Upper lobe of left lung (tissue), 6 donors: ENCODE results near the gene PFN3. TPM values are rescaled to one million over a fixed set of nuclear protein-coding genes. Genes with fewer than 3 reads are reported as not detected.
"Not testable (repeated sequence)": the region's sequence is repeated elsewhere in the genome, so short reads cannot be mapped to it uniquely, and the experiment has no call there.

Source experiments
- ATAC-seq, 2 donors: fragments of 200-7000 bp; cut with Tn5 transposase; one replicate each; pipeline ENCODE4 v1.9.1; 2022; ENCODE audit warnings: mild to moderate bottlenecking in 2 of 2, moderate library complexity in 2 of 2; ENCODE audit not compliant: low FRiP score in 2 of 2
- DNase-seq, 2 donors: peaks; one replicate each; pipeline ENCODE4 v3.0.0-alpha.2; 2019 to 2020
- H3K27ac ChIP-seq, 4 donors: fragments of 200-600 bp; sonication (generic); one replicate each; pipeline ENCODE4 v1.5.1; 2016 to 2019
- H3K27me3 ChIP-seq, 4 donors: fragments of 200-600 bp; sonication (generic); one replicate each; pipeline ENCODE4 v1.5.1; 2017 to 2019
- H3K36me3 ChIP-seq, 4 donors: fragments of 200-600 bp; sonication (generic); one replicate each; pipeline ENCODE4 v1.5.1; 2016 to 2019
- H3K4me1 ChIP-seq, 4 donors: fragments of 200-600 bp; sonication (generic); one replicate each; pipeline ENCODE4 v1.5.1; 2018 to 2019
- H3K4me3 ChIP-seq, 4 donors: fragments of 200-600 bp; sonication (generic); one replicate each; pipeline ENCODE4 v1.5.1; 2017 to 2019; ENCODE audit warnings: mild to moderate bottlenecking in 2 of 4, moderate library complexity in 1 of 4
- H3K9me3 ChIP-seq, 4 donors: fragments of 200-600 bp; sonication (generic); one replicate each; pipeline ENCODE4 v1.5.1; 2018 to 2019
- CTCF ChIP-seq, 6 experiments: fragments of 450-650 bp in 4 of 6; fragments of 200-600 bp in 2 of 6; sonication (generic) in 2 of 6; IDR thresholded peaks; one replicate each; pipeline ENCODE4 v1.5.1; 2016 to 2019; ENCODE audit warnings: antibody characterized with exemption in 6 of 6
- EP300 ChIP-seq, 4 donors: sonication (generic); formaldehyde crosslinking; IDR thresholded peaks; one replicate each; pipeline ENCODE4 v1.5.1; 2017; ENCODE audit warnings: antibody characterized with exemption in 4 of 4, control low read depth in 2 of 4
- POLR2A ChIP-seq, 4 donors: fragments of 450-650 bp; IDR thresholded peaks; one replicate each; pipeline ENCODE4 v1.5.1; 2016 to 2017; ENCODE audit warnings: antibody characterized with exemption in 4 of 4, mild to moderate bottlenecking in 2 of 4
- POLR2AphosphoS5 ChIP-seq, 2 donors: sonication (generic); formaldehyde crosslinking; IDR thresholded peaks; one replicate each; pipeline ENCODE4 v1.5.1; 2017; ENCODE audit warnings: antibody characterized with exemption in 2 of 2
- WGBS, 2 donors: methylation state at CpG; one replicate each; pipeline ENCODE4 v1.1.5; 2017 to 2018; 5-methylcytosine and 5-hydroxymethylcytosine counted together
- total RNA-seq, 6 donors: library from RNA; depleted of rRNA in 4 of 6; stranded (reverse); fragments of >200 nt in 4 of 6; gene quantifications; one replicate each; pipeline versions ENCODE4 v1.1.0 to v1.2.1, GENCODE V29; 2016 to 2021
- donor health status: DM: no; HTN: no; CAD: no; lungs with moderate emphysema.
- donor health status: DM: no; HTN: yes; CAD: no; lungs with severe emphysema.

The PFN3 gene
- total RNA-seq, 6 donors from 2014 or later: not detected

- 18 to 23% methylated on average over 27 to 32 of the region's 59 CpGs for WGBS, 2 donors
- Histone ChIP-seq H3K27ac (peak overlapping the region; percentile 47 to 81 (median 65)), H3K36me3 (peaks cover 0 to 5% (median 0%) of the 10 kb centered on the region in 4 donors), H3K9me3 (no peaks in the 10 kb centered on the region), H3K4me1 (peaks cover 31 to 65% (median 52%) of the 10 kb centered on the region in 4 donors), H3K27me3 (no peaks in the 10 kb centered on the region), H3K4me3 (peak overlapping the region; percentile 30 to 55 (median 48))
- TF ChIP-seq CTCF (IDR thresholded peaks at IDR 0.05) (peak in 1 of 6 experiments; percentile 8), POLR2AphosphoS5 (IDR thresholded peaks at IDR 0.05) (no peak), POLR2A (IDR thresholded peaks at IDR 0.05) (no peak), EP300 (IDR thresholded peaks at IDR 0.05) (no peak)
- peak; percentile 80 to 94 for DNase-seq
- peak; percentile 56 to 81 for ATAC-seq
Observed at GRCh38 chr5:177362610-177363507, 37.6 kb downstream of the PFN3 start.

DNA sequence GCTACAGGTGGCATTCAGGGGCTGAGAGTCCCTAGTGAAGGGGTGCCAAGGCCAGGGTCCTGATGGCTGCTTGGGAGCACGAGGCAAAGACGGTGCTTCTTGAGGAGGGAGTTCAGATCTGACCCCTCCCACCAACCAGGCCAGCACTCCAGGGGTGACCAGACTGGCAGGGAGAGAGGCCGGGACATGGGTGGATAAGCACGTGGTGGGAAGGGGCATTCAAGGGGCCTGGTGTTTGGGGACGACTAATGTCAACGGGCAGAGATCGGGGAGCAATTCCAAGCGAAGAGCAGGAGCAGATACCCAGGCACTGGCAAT lies 38.2 kb downstream of the PFN3 start:
- Histone ChIP-seq H3K9me3 (no peaks in the 10 kb centered on the region), H3K4me1 (peaks cover 27 to 64% (median 52%) of the 10 kb centered on the region in 4 donors), H3K27me3 (no peaks in the 10 kb centered on the region), H3K27ac (peak overlapping the region; percentile 21 to 81 (median 62)), H3K4me3 (peak overlapping the region in 3 of 4 donors; percentile 42 to 55 (median 54)), H3K36me3 (peaks cover 0 to under 1% (median 0%) of the 10 kb centered on the region in 4 donors)
- ATAC-seq (no peak), DNase-seq (no peak)
- TF ChIP-seq CTCF (IDR thresholded peaks at IDR 0.05) (no peak), POLR2A (IDR thresholded peaks at IDR 0.05) (no peak), POLR2AphosphoS5 (IDR thresholded peaks at IDR 0.05) (no peak), EP300 (IDR thresholded peaks at IDR 0.05) (no peak)
- WGBS, 2 donors: 55 to 57% methylated on average over 8 of the region's 8 CpGs

GRCh38 chr5:177361418-177362291 lies 38.8 kb downstream of the PFN3 start:
- peaks cover 30 to 65% (median 53%) of the 10 kb centered on the region in 4 donors for H3K4me1 ChIP-seq
- no peaks in the 10 kb centered on the region for H3K9me3 ChIP-seq
- no peak overlapping the region for H3K4me3 ChIP-seq
- 57 to 63% methylated on average over 6 of the region's 6 CpGs for WGBS, 2 donors
- DNase-seq: peak in 1 of 2 donors; percentile 56
- TF ChIP-seq POLR2A (IDR thresholded peaks at IDR 0.05): no peak
- no peak for TF ChIP-seq EP300 (IDR thresholded peaks at IDR 0.05)
- no peak for TF ChIP-seq POLR2AphosphoS5 (IDR thresholded peaks at IDR 0.05)
- TF ChIP-seq CTCF (IDR thresholded peaks at IDR 0.05): no peak
- peak overlapping the region; percentile 21 to 81 (median 62) for H3K27ac ChIP-seq
- peak in 1 of 2 donors; percentile 41 for ATAC-seq
- H3K27me3 ChIP-seq: no peaks in the 10 kb centered on the region
- no peaks in the 10 kb centered on the region for H3K36me3 ChIP-seq

DNA sequence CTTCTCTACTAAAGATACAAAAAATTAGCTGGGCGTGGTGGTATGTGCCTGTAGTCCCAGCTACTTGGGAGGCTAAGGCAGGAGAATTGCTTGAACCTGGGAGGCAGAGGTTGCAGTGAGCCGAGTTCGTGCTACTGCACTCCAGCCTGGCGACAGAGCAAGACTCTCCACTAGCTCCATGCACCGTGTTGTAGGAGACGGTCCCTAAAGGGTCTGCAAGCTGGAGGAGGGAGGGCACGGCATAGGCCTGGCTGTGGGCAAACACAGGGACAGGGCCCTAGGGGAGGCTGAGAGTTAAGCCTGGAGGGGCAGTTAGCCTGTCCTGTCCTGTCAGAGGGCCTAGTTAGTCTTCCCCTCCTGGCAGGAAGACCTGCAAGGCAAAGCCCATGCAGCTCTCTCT lies 39.7 kb downstream of the PFN3 start:
- H3K27ac ChIP-seq: peak overlapping the region in 1 of 4 donors; percentile 81
- H3K27me3 ChIP-seq, DNase-seq, H3K36me3 ChIP-seq, H3K9me3 ChIP-seq, H3K4me3 ChIP-seq, ATAC-seq: not testable (repeated sequence)
- peaks cover 22 to 56% (median 45%) of the 10 kb centered on the region in 4 donors for H3K4me1 ChIP-seq
- WGBS, 2 donors: 93% methylated on average over 5 to 7 of the region's 7 CpGs

DNA sequence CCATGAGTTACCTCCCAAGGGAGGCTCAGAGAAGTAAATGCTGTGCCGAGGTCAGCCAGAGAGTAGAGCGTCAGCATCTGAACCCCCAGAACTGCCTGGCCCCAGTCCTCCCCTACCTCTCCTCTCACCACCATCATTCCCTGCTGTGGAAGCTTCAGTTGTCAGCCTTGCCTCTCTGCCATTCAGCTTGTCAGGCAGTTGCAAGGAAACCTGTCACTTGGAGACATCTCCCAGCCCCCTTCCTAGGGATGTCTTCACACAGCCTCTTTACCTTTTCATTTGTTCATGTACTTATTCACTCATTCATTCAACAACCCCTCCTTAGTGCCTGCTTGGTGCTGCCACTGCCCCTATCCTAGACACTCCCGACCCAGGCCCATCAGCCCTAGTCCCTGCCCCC lies 40.6 kb downstream of the PFN3 start:
- no peaks in the 10 kb centered on the region for H3K9me3 ChIP-seq
- no peak for DNase-seq
- ATAC-seq: no peak
- no peak overlapping the region for H3K4me3 ChIP-seq
- H3K36me3 ChIP-seq: no peaks in the 10 kb centered on the region
- no peaks in the 10 kb centered on the region for H3K27me3 ChIP-seq
- no peak overlapping the region for H3K27ac ChIP-seq
- H3K4me1 ChIP-seq: peaks cover 22 to 53% (median 45%) of the 10 kb centered on the region in 4 donors
- 68 to 88% methylated on average over 2 to 3 of the region's 3 CpGs for WGBS, 2 donors
- TF ChIP-seq CTCF (IDR thresholded peaks at IDR 0.05) (no peak), POLR2AphosphoS5 (IDR thresholded peaks at IDR 0.05) (no peak), POLR2A (IDR thresholded peaks at IDR 0.05) (no peak), EP300 (IDR thresholded peaks at IDR 0.05) (no peak)
